Stimulated activated CD4-positive, alpha-beta T cell treated with anti-CD3 and anti-CD28 coated beads, TNF-alpha, amount 100 ng/mL, for 24 hours (primary cell): Measurements from ENCODE around the gene LONRF2.
"Not testable (repeated sequence)": the region's sequence is repeated elsewhere in the genome, so short reads cannot be mapped to it uniquely, and the experiment has no call there.

Experiments used
- DNase-seq, 3 experiments: peaks; one replicate each; pipeline ENCODE4 v3.0.0-alpha.2; 2020; ENCODE audit warnings: low read depth in 3 of 3

Gene LONRF2

GRCh38 chr2:100254646-100255210, 67.6 kb downstream of the LONRF2 start:
- DNase-seq = no peak

DNA sequence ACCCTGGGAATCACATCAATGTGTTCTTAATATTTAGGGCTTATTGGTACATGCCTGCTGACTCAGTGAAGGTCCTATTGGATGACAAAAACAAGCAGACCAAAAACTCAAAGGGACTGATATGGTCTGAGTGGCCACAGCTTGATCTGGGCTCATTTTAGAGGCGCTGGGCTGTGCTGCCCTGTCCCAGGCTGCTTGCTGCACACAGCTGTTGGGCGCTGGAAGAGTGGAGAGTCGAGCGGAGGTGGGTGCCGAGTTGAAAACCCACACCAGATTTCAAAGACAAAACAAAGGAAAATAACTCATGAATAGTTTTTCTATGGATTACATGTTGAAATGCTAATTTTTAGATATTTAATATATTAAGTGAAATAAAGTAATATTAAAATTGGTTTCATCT, 68.5 kb downstream of the LONRF2 start:
- no peak for DNase-seq

- DNase-seq = no peak
These were observed 69.2 kb downstream of the LONRF2 start for GRCh38 chr2:100252811-100253698.

GRCh38 chr2:100250645-100251044, 71.7 kb downstream of the LONRF2 start:
- DNase-seq = no peak

GRCh38 chr2:100248971-100249370, 73.3 kb downstream of the LONRF2 start:
- no peak for DNase-seq

GRCh38 chr2:100248556-100248955, 73.7 kb downstream of the LONRF2 start:
- not testable (repeated sequence) for DNase-seq

GRCh38 chr2:100248044-100248330, 74.3 kb downstream of the LONRF2 start:
- no peak for DNase-seq

GRCh38 chr2:100247256-100248043, 74.9 kb downstream of the LONRF2 start:
- DNase-seq = no peak

DNA sequence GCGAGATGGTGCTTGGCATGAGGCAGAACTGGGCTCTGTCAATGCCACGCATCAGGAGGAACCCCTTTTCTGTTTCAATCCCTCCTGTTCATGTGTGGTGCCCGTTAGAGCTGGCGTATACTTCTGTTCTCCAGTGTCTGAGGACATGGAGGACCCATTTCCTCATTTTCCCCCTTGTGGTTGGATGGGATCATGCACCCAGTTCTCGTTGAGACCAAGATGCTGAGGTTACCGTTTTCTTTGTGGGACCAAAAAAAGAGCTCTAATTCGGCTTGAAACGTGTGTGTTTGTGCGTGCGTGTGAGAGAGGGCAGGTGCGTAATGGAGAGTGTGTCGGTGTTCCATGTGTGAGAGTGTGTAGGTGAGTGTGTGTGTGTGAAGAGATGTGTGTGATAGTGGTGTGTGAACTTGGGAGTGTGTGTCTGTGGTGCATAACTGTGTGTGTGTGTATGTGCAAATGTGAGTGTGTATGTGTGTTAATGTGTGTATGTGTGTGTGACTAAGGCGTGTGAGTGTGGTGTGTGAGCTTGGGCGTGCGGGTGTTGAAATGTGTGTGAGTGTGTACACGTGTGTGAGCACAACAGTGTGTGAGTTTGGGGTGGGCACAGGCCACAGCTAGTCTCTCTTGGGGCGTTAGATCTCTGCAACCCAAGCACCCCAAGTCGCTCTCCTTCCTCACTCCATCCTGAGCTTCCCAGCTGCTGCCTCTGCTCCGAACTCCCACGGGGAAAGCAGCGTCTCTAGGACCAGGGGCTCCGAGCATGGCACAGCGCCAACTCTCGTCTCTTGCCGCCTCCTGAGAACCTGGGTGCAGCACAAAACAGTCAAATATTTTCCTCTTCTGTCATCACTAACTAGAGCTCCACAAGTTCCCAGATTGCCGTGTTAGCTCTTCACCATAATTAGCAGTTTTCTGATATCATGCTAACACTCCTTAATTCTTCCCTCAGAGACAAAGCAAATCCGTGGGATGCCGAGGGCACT, 75.8 kb downstream of the LONRF2 start:
- DNase-seq = no peak

DNA sequence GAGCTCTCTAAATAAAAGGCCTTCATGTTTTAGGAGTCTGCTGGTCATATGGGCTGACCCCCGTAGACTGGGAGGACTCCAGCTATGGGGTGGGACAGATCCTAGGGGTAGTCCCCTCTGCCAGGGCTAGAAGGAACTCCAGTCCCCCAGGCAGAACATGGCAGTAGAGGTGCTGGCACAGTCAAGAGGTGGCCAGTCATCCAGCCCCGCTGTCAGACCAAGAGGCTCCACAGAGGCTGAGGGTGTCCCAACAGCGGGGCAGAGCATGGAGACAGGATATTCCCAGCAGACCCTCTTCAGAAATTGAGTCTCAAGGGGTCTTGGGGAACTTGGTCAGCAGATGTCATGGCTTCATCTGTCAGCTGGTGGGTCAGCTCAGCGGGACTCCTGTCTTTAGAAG, 76.6 kb downstream of the LONRF2 start:
- no peak for DNase-seq

GRCh38 chr2:100244881-100245605, 77.3 kb downstream of the LONRF2 start:
- DNase-seq = no peak

GRCh38 chr2:100243631-100244030, 78.7 kb downstream of the LONRF2 start:
- DNase-seq = no peak

GRCh38 chr2:100242891-100243619, 79.2 kb downstream of the LONRF2 start:
- peak in 2 of 3 experiments; percentile 19 to 51 for DNase-seq

DNA sequence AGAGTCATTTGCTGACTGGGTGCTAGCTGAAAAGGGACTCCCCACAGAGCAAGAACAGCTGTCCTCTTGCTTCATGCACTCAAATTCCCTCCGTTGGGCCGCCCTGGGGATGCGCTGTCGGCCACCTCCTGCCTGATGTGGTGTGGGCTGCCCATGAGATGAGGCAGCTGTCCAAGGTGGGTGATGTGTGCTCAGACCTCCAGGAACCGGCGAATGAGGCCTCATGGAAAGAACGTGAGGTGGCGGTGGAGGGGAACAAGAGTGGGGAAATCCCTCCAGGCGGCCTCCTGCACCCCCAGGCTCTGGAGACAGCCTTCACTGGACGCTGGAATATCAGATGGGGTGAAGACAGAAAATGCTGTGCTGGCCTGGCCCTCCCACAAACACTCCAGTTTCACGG, 79.8 kb downstream of the LONRF2 start:
- no peak for DNase-seq

- no peak for DNase-seq
These were observed 81.1 kb downstream of the LONRF2 start for GRCh38 chr2:100241236-100241635.

GRCh38 chr2:100240386-100240785, 81.9 kb downstream of the LONRF2 start:
- DNase-seq = no peak

DNA sequence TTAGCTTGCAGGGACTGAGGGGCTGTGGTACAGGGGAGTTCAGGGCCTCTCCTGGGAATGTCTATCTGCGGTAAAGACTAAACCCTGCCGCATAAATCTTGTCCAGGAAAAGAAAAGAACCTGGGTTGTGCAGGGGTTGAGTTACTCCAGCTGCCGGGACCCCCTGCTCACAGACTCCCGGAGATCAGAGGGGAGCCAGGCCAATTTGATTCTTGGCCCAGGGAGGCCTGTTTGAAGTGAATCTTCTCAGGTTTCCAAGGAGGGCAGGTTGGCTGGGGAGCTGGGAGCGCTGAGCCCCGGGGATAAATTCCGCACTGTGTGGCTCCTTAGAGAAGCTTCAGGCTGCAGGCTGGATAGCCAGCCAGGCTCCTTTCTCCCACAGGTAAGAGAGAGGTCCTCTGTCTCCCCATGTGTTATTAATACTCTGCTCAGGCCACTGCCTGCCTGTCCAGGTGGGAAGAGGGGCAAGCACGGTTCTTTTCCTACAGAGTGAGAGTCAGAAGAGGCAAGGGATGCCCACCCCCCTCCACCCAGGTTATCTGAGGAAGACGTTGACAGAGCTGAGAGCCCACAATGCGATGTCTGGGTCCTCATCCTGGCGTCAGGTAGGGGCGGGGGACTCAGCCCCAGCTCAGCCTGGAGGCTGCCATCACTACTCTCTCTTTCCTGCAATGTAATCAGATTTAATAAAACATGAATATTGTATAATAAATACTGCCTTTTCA, 82.7 kb downstream of the LONRF2 start:
- DNase-seq = no peak

DNA sequence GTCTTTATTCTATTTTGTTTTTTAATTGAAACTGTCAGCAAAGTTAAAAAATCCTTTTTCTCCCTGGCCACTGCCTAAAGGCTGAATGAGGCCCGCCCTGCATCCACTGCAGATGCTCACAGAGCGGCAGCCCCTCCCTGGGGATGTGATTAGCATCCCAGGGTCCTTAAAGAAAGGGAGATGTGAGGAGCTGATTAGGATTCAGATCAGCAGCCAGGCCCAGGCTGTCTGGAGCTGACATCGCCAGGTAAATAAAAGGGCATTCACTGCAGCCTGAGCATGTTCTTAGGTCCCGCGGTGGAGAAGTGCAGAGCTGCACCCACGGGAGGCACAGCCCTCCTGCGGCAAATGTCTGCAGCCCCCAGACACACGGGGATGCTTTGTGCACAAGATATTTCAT, 83.8 kb downstream of the LONRF2 start:
- no peak for DNase-seq

DNA sequence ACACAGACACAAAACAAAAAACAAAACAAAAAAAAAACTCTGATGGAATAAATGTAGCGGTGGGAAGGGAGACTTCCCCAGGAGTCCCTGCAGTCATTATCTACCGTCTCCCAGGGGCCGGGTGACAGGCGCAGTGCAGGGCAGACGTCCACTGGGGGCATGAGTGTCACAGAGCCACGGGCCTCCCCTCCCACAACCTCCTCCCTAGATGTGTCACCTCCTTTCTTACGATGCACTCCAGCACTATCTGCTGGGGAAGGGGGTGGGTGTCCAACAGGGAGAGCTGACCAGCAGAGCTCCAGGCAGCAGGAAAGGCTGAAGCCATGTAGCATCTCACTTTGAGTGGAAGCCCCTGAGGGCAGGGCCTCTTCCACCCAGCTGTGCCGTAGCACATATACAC, 84.5 kb downstream of the LONRF2 start:
- DNase-seq = no peak

GRCh38 chr2:100237163-100237562, 85.1 kb downstream of the LONRF2 start:
- no peak for DNase-seq
